ENCODE results near the gene L3MBTL3.

The L3MBTL3 gene

DNA sequence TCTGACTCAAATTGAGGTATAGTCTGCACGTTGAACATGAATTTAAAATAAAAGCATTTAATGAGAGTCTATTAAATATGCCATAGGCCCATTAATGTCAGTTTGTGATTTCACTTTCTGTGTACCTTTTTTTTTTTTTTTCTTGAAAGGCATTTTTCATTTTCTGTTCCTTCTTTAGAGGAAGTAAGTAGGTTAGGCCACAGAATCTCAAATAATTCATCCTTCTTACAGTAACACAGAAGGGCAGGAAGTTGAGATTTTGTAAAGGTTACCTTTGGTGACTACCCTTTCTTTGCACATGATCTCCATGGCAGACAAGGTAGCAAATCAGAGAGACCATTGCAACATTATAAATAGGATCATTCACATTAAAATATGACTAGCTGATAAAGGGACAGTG lies 9.6 kb downstream of the L3MBTL3 start:
- DNase-seq (ENCODE audit: low read depth) = no peak

- no peak for DNase-seq (ENCODE audit: low read depth)
Measured at GRCh38 chr6:130029163-130029562, 10.8 kb downstream of the L3MBTL3 start.

DNA sequence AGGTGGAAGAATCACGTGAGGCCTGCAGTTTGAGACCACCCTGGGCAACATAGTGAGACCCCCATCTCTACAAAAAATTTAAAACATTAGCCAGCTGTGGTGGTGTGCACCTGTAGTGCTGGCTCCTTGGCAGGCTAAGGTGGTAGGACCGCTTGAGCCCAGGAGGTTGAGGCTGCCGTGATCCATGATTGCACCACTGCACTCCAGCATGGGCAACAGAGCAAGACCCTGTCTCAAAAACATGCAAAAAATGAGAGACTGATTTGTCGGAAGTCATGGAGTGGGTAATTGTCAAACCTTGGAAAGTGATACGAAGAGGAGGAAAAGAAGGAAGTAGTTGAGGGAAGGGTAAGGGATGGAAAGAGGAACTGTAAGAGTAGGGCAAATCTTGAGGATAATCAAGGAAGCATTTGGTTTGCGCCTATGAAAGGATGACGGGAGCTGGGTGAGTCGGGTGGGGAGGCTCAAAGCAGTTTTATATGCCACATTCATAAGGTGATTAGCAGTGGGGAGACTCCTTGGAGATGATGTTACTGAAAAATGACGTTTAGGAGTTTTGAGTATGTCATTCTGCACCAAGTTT lies 14.5 kb downstream of the L3MBTL3 start:
- DNase-seq (ENCODE audit: low read depth) = no peak

GRCh38 chr6:130033949-130034348 lies 15.6 kb downstream of the L3MBTL3 start:
- DNase-seq (ENCODE audit: low read depth) = no peak

- DNase-seq (ENCODE audit: low read depth) = no peak
Measured at GRCh38 chr6:130034378-130035146, 16.2 kb downstream of the L3MBTL3 start.

GRCh38 chr6:130035211-130035610 lies 16.8 kb downstream of the L3MBTL3 start:
- no peak for DNase-seq (ENCODE audit: low read depth)

DNA sequence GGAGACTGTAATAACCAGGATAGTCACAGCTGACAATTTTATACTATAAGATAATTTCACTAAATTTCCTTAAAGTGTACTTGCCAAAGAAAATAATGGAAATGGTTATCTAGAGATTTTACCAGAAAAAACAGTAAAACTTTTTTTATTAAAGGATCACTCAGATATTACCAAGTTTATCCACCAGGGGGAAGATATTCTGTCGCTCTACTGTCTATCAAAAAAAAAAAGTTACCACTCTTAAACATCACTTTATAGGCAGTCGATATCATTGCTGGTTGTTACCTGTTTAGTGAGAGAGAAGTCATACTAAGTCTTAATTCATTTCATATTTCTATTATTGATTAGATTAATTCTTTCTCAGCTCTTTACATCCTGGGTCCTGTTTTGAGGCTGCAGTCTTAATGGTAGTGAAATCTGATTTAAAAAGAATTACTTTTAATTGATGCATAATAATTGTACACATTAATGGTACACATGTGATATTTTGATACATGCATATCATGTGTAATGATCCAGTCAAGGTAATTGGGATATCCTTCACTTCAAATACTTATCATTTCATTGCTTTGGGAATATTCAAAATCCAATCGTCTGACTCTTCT lies 18.9 kb downstream of the L3MBTL3 start:
- no peak for DNase-seq (ENCODE audit: low read depth)

DNA sequence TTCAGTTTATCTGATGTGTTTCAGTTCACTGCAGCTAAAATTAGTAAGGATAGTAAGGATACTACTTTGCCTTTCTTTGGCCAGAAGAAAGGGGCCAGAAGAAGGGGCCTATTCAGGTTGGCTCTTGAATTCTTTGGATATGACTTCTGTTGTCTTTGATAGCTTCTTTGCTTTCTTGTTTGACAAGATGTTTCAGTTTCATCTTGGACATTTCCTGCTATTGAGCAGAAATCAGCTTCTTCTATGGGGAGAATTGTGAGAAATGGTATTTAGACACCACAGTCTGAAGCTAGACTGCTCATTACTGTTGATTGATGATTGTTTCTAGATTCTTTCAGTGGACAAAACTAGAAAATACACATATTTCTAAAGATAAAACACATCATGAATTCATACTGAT lies 23.2 kb downstream of the L3MBTL3 start:
- DNase-seq (ENCODE audit: low read depth) = no peak

DNA sequence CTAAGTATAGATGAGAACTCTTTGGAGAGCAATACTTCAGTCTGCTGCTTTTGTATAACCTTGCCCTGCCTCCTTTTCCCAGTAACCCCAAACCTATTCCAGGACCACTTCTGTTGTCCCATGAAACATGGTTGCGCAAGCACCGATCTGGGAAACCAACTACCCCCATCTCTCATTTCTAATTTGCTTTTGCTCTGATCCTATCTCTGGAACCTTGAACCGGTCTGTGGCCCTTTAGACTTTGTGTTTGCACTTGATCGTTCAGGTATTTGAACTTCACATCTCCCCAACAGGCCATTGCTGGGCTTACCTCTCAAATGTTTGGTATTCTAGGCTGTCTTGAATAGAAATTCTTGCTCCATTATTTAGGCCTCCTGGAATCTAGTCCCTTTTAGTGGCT lies 25.0 kb downstream of the L3MBTL3 start:
- no peak for DNase-seq (ENCODE audit: low read depth)

DNA sequence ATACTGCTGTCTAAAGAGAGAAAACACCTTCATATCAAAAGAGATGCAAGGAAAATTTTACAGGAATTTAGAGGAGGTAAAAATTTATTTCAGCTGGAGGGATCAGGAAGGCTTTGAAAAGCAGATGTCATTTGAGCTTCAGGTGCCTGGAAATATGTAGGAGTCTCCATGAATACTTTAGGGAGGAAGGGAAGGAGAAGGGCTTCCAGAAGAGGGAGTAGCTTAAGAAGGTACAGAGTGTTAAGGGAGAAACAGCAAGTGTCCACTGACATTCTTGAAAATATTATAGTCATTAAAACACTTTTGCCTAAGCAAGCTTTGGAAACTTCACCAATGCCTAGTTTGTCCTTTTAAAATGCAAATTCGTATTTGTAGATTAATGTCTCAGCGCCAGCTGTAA lies 27.2 kb downstream of the L3MBTL3 start:
- no peak for DNase-seq (ENCODE audit: low read depth)

GRCh38 chr6:130046671-130047070 lies 28.3 kb downstream of the L3MBTL3 start:
- no peak for DNase-seq (ENCODE audit: low read depth)

GRCh38 chr6:130047088-130047995 lies 29.0 kb downstream of the L3MBTL3 start:
- no peak for DNase-seq (ENCODE audit: low read depth)

DNA sequence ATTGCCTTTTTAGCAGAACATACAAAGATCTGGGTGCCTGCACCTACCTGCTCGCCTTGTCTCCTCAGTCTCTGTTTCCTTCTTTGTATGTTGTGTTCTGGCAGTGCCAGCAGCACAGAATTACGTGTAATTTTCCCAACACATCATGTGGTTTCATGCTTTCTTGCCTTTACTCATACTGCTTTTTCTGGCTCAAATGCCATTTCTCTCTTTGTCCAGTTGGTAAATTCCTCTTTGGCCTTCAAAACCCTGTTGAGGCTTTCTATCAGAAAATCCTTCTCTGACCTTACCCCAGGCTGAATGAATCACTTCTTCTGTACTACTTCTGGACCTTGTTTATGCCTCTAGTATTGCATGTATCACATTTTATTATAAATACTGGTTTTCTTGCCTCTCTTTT lies 31.8 kb downstream of the L3MBTL3 start:
- no peak for DNase-seq (ENCODE audit: low read depth)

GRCh38 chr6:130054725-130055124 lies 36.3 kb downstream of the L3MBTL3 start:
- DNase-seq (ENCODE audit: low read depth) = no peak

DNA sequence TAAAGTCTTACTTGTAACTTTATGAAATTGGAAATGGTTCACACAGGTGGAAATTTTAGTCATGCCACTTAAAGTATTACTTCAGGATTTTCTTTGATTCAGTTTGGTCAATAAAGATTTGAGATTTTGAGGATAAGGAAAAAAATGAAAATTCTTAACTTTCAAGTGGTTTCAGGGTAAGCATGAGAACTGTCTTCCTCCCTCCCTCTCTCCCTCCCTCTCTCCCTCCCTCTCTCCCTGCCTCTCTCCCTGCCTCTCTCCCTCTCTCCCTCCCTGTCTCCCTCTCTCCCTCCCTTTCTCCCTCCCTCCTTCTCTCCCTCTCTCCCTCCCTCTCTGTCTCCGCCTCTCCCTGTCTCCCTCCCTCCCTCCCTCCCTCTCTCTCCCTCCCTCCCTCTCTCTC lies 36.9 kb downstream of the L3MBTL3 start:
- no peak for DNase-seq (ENCODE audit: low read depth)

- no peak for DNase-seq (ENCODE audit: low read depth)
Measured at GRCh38 chr6:130057495-130057894, 39.1 kb downstream of the L3MBTL3 start.

- DNase-seq (ENCODE audit: low read depth) = no peak
Measured at GRCh38 chr6:130063806-130064205, 45.4 kb downstream of the L3MBTL3 start.

GRCh38 chr6:130065609-130066156 lies 47.3 kb downstream of the L3MBTL3 start:
- no peak for DNase-seq (ENCODE audit: low read depth)

GRCh38 chr6:130069485-130069884 lies 51.1 kb downstream of the L3MBTL3 start:
- DNase-seq (ENCODE audit: low read depth) = no peak

GRCh38 chr6:130070326-130070725 lies 51.9 kb downstream of the L3MBTL3 start:
- DNase-seq (ENCODE audit: low read depth) = no peak

DNA sequence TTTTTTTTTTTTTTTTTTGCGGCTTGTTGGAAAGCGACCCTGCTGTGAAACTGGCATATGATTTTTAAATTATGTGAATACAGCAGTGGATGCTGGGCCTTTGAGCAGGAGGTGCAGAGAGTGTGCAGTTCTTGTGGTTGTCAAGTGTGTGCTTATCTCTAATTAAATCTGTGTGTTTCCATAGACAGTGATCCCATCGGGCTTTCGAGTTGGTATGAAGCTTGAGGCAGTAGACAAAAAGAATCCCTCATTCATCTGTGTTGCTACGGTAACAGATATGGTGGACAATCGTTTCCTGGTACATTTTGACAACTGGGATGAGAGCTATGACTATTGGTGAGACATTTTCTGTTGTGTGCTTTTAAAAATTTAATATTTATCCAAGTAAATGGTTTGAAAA lies 52.4 kb downstream of the L3MBTL3 start:
- DNase-seq (ENCODE audit: low read depth) = no peak

GRCh38 chr6:130075879-130076460 lies 57.6 kb downstream of the L3MBTL3 start:
- DNase-seq (ENCODE audit: low read depth) = no peak

All from stimulated activated CD8-positive, alpha-beta memory T cell treated with anti-CD3 and anti-CD28 coated beads, Interleukin-7, amount 100 ng/mL, for 24 hours (primary cell).